Measurements from ENCODE around the gene KCNQ5.

KCNQ5 gene

GRCh38 chr6:72819609-72820008 lies 197.7 kb downstream of the KCNQ5 start:
- H3K4me3 ChIP-seq (ENCODE audit: low read length): no peak overlapping the region
- DNase-seq (ENCODE audit: low read depth): peak; percentile 89
- TF ChIP-seq CTCF (IDR thresholded peaks at IDR 0.05; ENCODE audit: insufficient read depth, low read depth, low read length, missing control alignments): no peak

GRCh38 chr6:72820153-72820552 lies 198.3 kb downstream of the KCNQ5 start:
- no peak for TF ChIP-seq CTCF (IDR thresholded peaks at IDR 0.05; ENCODE audit: insufficient read depth, low read depth, low read length, missing control alignments)
- DNase-seq (ENCODE audit: low read depth): no peak
- no peak overlapping the region for H3K4me3 ChIP-seq (ENCODE audit: low read length)

- no peak for DNase-seq (ENCODE audit: low read depth)
- no peak for TF ChIP-seq CTCF (IDR thresholded peaks at IDR 0.05; ENCODE audit: insufficient read depth, low read depth, low read length, missing control alignments)
Measured at GRCh38 chr6:72820906-72821305, 199.0 kb downstream of the KCNQ5 start.

GRCh38 chr6:72822023-72822422 lies 200.2 kb downstream of the KCNQ5 start:
- H3K4me3 ChIP-seq (ENCODE audit: low read length): no peak overlapping the region
- TF ChIP-seq CTCF (IDR thresholded peaks at IDR 0.05; ENCODE audit: insufficient read depth, low read depth, low read length, missing control alignments): no peak
- DNase-seq (ENCODE audit: low read depth): no peak

More at GRCh38 chr6:72820906-72821305, 199.0 kb downstream of the KCNQ5 start:
- no peak overlapping the region for H3K4me3 ChIP-seq (ENCODE audit: low read length)

- TF ChIP-seq CTCF (IDR thresholded peaks at IDR 0.05; ENCODE audit: insufficient read depth, low read depth, low read length, missing control alignments): no peak
- H3K4me3 ChIP-seq (ENCODE audit: low read length): no peak overlapping the region
- DNase-seq (ENCODE audit: low read depth): no peak
Measured at GRCh38 chr6:72822691-72823090, 200.8 kb downstream of the KCNQ5 start.

GRCh38 chr6:72824833-72825232 lies 203.0 kb downstream of the KCNQ5 start:
- peak; percentile 14 for DNase-seq (ENCODE audit: low read depth)
- H3K4me3 ChIP-seq (ENCODE audit: low read length): no peak overlapping the region
- no peak for TF ChIP-seq CTCF (IDR thresholded peaks at IDR 0.05; ENCODE audit: insufficient read depth, low read depth, low read length, missing control alignments)

- no peak overlapping the region for H3K4me3 ChIP-seq (ENCODE audit: low read length)
- peak; percentile 61 for DNase-seq (ENCODE audit: low read depth)
- TF ChIP-seq CTCF (IDR thresholded peaks at IDR 0.05; ENCODE audit: insufficient read depth, low read depth, low read length, missing control alignments): no peak
Measured at GRCh38 chr6:72825315-72825911, 203.5 kb downstream of the KCNQ5 start.

All from epithelial cell of esophagus (primary cell).